ENCODE data around the gene NR5A2. TPM values are rescaled to one million over a fixed set of nuclear protein-coding genes. Genes with fewer than 3 reads are reported as not detected.

The NR5A2 gene
- total and polyA plus RNA-seq, 2 donors (not counting 1 experiment from before 2014, with no cell fraction given) = 0.01 TPM; not detected in 1

DNA sequence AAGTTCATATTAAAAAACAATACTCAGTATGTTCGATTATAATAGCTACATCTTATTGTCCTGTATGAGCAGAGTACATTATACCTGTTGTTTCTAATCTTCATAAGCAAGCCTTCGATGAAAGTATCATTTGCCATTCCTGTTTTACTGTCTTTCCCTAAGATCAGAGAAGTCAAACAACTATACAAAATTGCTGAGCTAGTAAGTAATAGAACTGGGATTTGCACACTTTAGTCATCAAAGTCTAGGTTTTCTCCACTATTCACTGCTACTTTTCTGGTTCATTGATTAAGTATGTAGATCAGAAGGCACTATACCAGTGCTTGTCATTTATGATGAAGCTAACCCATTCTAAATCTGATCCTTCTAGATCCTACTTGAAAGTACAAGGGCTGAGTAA is 108.9 kb downstream of the NR5A2 start:
- Histone ChIP-seq H3K79me2 (ENCODE audit: control insufficient read depth, insufficient read depth, low read length) (no peaks in the 10 kb centered on the region), H3K27me3 (ENCODE audit: control insufficient read depth, insufficient read depth, low read length) (no peaks in the 10 kb centered on the region), H2AFZ (ENCODE audit: low read length) (no peak overlapping the region), H4K20me1 (ENCODE audit: control insufficient read depth, extremely low read depth, insufficient read depth, low read length) (no peaks in the 10 kb centered on the region), H3K4me1 (ENCODE audit: control insufficient read depth, extremely low read depth, insufficient read depth, low read length) (no peaks in the 10 kb centered on the region), H3K9me3 (ENCODE audit: control insufficient read depth, insufficient read depth, low read depth, low read length) (no peaks in the 10 kb centered on the region), H3K9ac (ENCODE audit: insufficient read depth, low read length) (no peak overlapping the region), H3K4me3 (replicated peaks in 1 of 4; ENCODE audit: control extremely low read depth in 1 of 4, insufficient read depth in 1 of 4, low read depth in 3 of 4, low read length in 4 of 4) (no peak overlapping the region), H3K36me3 (ENCODE audit: control insufficient read depth, insufficient read depth, low read length) (no peaks in the 10 kb centered on the region), H3K27ac (ENCODE audit: insufficient read depth, low read length) (no peak overlapping the region), H3K4me2 (ENCODE audit: extremely low read depth, insufficient read depth, low read length) (no peak overlapping the region)
- TF ChIP-seq EZH2 (IDR thresholded peaks at IDR 0.05; ENCODE audit: low read length, missing control alignments) (no peak), CTCF (conservative IDR thresholded peaks at IDR 0.05 in 1 of 2, IDR thresholded peaks at IDR 0.05 in 1 of 2; ENCODE audit: low read depth in 1 of 2, low read length in 2 of 2) (no peak)
- no peak for DNase-seq (ENCODE audit: low read depth in 2 of 2)

DNA sequence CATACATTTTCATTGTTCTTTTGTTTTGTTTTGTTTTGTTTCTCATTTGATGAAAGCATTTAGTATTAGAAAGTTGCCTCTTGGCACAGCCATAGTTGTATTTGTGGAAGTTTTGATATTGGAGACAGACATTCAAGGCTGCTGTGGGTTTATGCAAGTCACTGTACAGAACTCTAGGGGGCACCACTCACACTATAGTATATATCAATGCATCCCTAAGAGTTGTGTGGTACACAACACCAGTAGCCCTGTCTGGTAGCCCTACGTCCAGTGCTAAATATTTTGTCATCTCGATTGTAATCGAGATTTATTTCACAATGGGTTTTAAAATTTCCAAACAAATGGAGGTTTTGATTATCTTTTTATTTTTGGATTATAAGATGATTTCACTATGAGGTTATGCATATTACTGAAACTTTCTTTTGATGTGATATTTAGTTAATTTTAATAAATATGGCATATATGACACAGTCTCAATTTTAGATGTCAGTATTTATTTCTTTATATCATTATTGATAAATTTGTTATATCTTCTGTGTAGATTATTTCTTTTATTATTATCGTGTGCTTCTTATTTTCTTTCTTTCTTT is 112.2 kb downstream of the NR5A2 start:
- Histone ChIP-seq H4K20me1 (ENCODE audit: control insufficient read depth, extremely low read depth, insufficient read depth, low read length) (no peaks in the 10 kb centered on the region), H3K27ac (ENCODE audit: insufficient read depth, low read length) (no peak overlapping the region), H3K36me3 (ENCODE audit: control insufficient read depth, insufficient read depth, low read length) (no peaks in the 10 kb centered on the region), H3K4me2 (ENCODE audit: extremely low read depth, insufficient read depth, low read length) (no peak overlapping the region), H3K27me3 (ENCODE audit: control insufficient read depth, insufficient read depth, low read length) (no peaks in the 10 kb centered on the region), H3K9ac (ENCODE audit: insufficient read depth, low read length) (no peak overlapping the region), H3K4me1 (ENCODE audit: control insufficient read depth, extremely low read depth, insufficient read depth, low read length) (no peaks in the 10 kb centered on the region), H3K4me3 (replicated peaks in 1 of 4; ENCODE audit: control extremely low read depth in 1 of 4, insufficient read depth in 1 of 4, low read depth in 3 of 4, low read length in 4 of 4) (no peak overlapping the region), H3K9me3 (ENCODE audit: control insufficient read depth, insufficient read depth, low read depth, low read length) (no peaks in the 10 kb centered on the region), H3K79me2 (ENCODE audit: control insufficient read depth, insufficient read depth, low read length) (no peaks in the 10 kb centered on the region), H2AFZ (ENCODE audit: low read length) (no peak overlapping the region)
- DNase-seq (ENCODE audit: low read depth in 2 of 2) = peak; percentile 54 to 76
- TF ChIP-seq CTCF (conservative IDR thresholded peaks at IDR 0.05 in 1 of 2, IDR thresholded peaks at IDR 0.05 in 1 of 2; ENCODE audit: low read depth in 1 of 2, low read length in 2 of 2) = peak; percentile 67 to 78
- TF ChIP-seq EZH2 (IDR thresholded peaks at IDR 0.05; ENCODE audit: low read length, missing control alignments) = no peak

DNA sequence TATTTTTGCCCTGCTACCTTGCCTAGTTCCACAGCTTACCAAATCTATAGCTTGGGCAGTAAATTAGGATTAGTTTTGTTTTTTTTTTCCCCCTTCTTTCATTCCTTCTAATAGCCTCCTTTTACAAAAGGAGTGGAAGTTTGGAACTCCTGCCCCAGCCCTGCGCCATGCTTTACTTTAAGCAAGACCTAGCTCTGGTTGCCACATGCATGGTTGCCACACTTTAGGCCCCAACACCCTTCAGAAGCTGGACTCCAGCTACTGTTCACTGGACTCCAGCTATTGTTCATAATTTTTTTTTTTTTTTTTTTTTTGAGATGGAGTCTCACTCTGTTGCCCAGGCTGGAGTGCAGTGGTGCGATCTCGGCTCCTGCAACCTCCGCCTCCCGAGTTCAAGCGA is 115.8 kb downstream of the NR5A2 start:
- Histone ChIP-seq H3K9ac (ENCODE audit: insufficient read depth, low read length) (no peak overlapping the region), H2AFZ (ENCODE audit: low read length) (no peak overlapping the region), H3K27ac (ENCODE audit: insufficient read depth, low read length) (no peak overlapping the region), H3K79me2 (ENCODE audit: control insufficient read depth, insufficient read depth, low read length) (no peaks in the 10 kb centered on the region), H3K4me2 (ENCODE audit: extremely low read depth, insufficient read depth, low read length) (no peak overlapping the region), H3K27me3 (ENCODE audit: control insufficient read depth, insufficient read depth, low read length) (no peaks in the 10 kb centered on the region), H3K9me3 (ENCODE audit: control insufficient read depth, insufficient read depth, low read depth, low read length) (no peaks in the 10 kb centered on the region), H3K4me1 (ENCODE audit: control insufficient read depth, extremely low read depth, insufficient read depth, low read length) (no peaks in the 10 kb centered on the region), H3K4me3 (replicated peaks in 1 of 4; ENCODE audit: control extremely low read depth in 1 of 4, insufficient read depth in 1 of 4, low read depth in 3 of 4, low read length in 4 of 4) (no peak overlapping the region), H3K36me3 (ENCODE audit: control insufficient read depth, insufficient read depth, low read length) (no peaks in the 10 kb centered on the region), H4K20me1 (ENCODE audit: control insufficient read depth, extremely low read depth, insufficient read depth, low read length) (no peaks in the 10 kb centered on the region)
- TF ChIP-seq CTCF (conservative IDR thresholded peaks at IDR 0.05 in 1 of 2, IDR thresholded peaks at IDR 0.05 in 1 of 2; ENCODE audit: low read depth in 1 of 2, low read length in 2 of 2) = no peak
- TF ChIP-seq EZH2 (IDR thresholded peaks at IDR 0.05; ENCODE audit: low read length, missing control alignments) = no peak
- DNase-seq (ENCODE audit: low read depth in 2 of 2) = no peak

Data from fibroblast of lung (primary cell).